Measurements from ENCODE around the gene PACRG.

DNA sequence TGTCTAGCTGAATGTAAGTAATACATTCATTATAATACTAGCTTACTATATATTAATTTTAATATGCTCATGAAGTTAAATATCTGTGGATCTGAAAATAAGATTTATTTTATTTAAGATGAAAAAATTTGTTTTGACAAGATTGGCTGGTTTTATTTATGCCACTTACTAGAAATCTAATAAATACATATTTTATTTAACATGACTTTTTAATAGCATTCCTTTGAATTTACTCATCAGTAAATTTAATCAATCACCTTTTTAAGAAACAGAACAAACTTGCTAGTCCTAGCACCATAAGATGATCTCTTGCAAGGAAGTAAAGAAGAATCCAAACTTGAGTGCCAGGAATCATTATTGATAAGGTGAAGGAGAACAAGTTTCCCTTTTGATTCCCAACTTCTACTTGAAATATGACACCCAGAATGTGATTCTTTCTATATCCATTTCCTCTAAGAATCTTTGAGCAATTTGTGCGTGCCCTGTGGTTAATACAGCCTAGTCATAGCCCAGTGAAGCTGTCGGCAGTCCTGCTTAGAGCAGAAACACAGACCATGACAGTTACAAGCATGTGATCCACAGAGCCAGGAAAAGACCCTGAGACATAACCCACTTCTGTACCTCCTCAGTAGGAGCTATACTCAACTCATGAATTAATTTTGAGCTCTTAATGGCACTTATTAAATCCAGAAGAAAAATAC, 404.4 kb downstream of the PACRG start:
- TF ChIP-seq, protein P1, sequence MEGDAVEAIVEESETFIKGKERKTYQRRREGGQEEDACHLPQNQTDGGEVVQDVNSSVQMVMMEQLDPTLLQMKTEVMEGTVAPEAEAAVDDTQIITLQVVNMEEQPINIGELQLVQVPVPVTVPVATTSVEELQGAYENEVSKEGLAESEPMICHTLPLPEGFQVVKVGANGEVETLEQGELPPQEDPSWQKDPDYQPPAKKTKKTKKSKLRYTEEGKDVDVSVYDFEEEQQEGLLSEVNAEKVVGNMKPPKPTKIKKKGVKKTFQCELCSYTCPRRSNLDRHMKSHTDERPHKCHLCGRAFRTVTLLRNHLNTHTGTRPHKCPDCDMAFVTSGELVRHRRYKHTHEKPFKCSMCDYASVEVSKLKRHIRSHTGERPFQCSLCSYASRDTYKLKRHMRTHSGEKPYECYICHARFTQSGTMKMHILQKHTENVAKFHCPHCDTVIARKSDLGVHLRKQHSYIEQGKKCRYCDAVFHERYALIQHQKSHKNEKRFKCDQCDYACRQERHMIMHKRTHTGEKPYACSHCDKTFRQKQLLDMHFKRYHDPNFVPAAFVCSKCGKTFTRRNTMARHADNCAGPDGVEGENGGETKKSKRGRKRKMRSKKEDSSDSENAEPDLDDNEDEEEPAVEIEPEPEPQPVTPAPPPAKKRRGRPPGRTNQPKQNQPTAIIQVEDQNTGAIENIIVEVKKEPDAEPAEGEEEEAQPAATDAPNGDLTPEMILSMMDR (IDR thresholded peaks at IDR 0.05), result no peak
- no peak for TF ChIP-seq POLR2A (IDR thresholded peaks at IDR 0.05)
- no peak for TF ChIP-seq POLR2AphosphoS5 (IDR thresholded peaks at IDR 0.05)
